GM12878 (cell line): ENCODE measurements around the gene TET1. TPM values are rescaled to one million over a fixed set of nuclear protein-coding genes. Genes with fewer than 3 reads are reported as not detected.

Source experiments
- ATAC-seq: fragments of 200-7000 bp; cut with Tn5 transposase; 3 replicates; pipeline ENCODE4 v1.9.1; 2020; ENCODE audit warnings: mild to moderate bottlenecking, moderate library complexity
- BruUV-seq: library from RNA; stranded (reverse); fragments of 400-500 nt; replicated peaks from 2 replicates; lab custom pipeline; 2021; lab: Mats Ljungman, UMichigan
- CTCF ChIA-PET: fragments of 300-600 bp; sonication (Branson Sonifier 250); formaldehyde crosslinking; extraction: SDS; loops from one replicate; lab custom pipeline; 2021; ENCODE audit warnings: inconsistent platforms; lab: Yijun Ruan, JAX
- POLR2A ChIA-PET: fragments of 350-600 bp; formaldehyde crosslinking; extraction: SDS; loops from one replicate; lab custom pipeline; 2021; ENCODE audit warnings: inconsistent platforms; lab: Charles Lee
- RAD21 ChIA-PET: fragments of 300-600 bp; sonication (Branson Sonifier 250); formaldehyde crosslinking; loops from one replicate; lab custom pipeline; 2023; ENCODE audit warnings: antibody characterized with exemption; ENCODE audit not compliant: unreplicated experiment; lab: Charles Lee
- SMC1A ChIA-PET: fragments of 300-600 bp; sonication (Branson Sonifier 250); formaldehyde crosslinking; loops from one replicate; lab custom pipeline; 2023; ENCODE audit not compliant: unreplicated experiment, uncharacterized antibody; lab: Charles Lee
- DNase-seq: peaks from one replicate; pipeline ENCODE4 v3.0.0-alpha.2; 2011; ENCODE audit warnings: low read depth, low spot score
- FAIRE-seq: peaks from 3 replicates; lab custom pipeline; 2011; peaks lifted over from hg19 to GRCh38; lab: Jason Lieb, UNC
- H2AFZ ChIP-seq: 2 replicates; pipeline ENCODE4 v1.6.0; 2011; ENCODE audit warnings: low read depth, low read length, control low read depth; ENCODE audit not compliant: control insufficient read depth
- H3K27ac ChIP-seq: 2 replicates; pipeline ENCODE4 v1.5.1; 2011; ENCODE audit warnings: control low read depth; ENCODE audit not compliant: control insufficient read depth, insufficient read depth
- H3K27me3 ChIP-seq, 2 experiments: replicated peaks in 1 of 2; 2 replicates each; pipeline versions ENCODE4 v1.6.0 to v1.6.1; 2011; ENCODE audit warnings: low read length in 1 of 2; ENCODE audit not compliant: control insufficient read depth in 2 of 2, insufficient read depth in 2 of 2
- H3K36me3 ChIP-seq, 2 experiments: 2 replicates each; pipeline ENCODE4 v1.5.1; 2011; ENCODE audit warnings: low read length in 1 of 2; ENCODE audit not compliant: control insufficient read depth in 2 of 2, insufficient read depth in 2 of 2
- H3K4me1 ChIP-seq: 2 replicates; pipeline ENCODE4 v1.6.1; 2011; ENCODE audit warnings: mild to moderate bottlenecking, low read length, moderate library complexity, mixed read lengths; ENCODE audit not compliant: control insufficient read depth, insufficient read depth
- H3K4me2 ChIP-seq: 2 replicates; pipeline ENCODE4 v1.6.0; 2011; ENCODE audit warnings: control low read depth; ENCODE audit not compliant: control insufficient read depth, insufficient read depth
- H3K4me3 ChIP-seq: fragments of 200-600 bp; sonication (generic); 2 replicates; pipeline ENCODE4 v1.5.1; 2016
- H3K79me2 ChIP-seq: 2 replicates; pipeline ENCODE4 v1.6.0; 2011; ENCODE audit warnings: low read length; ENCODE audit not compliant: control insufficient read depth, insufficient read depth
- H3K9ac ChIP-seq: 2 replicates; pipeline ENCODE4 v1.8.0; 2011; ENCODE audit warnings: low read length, control low read depth, mixed read lengths; ENCODE audit not compliant: control insufficient read depth, insufficient read depth
- H3K9me3 ChIP-seq: replicated peaks from 3 replicates; pipeline ENCODE4 v1.5.1; 2011; ENCODE audit warnings: mild to moderate bottlenecking, low read length; ENCODE audit not compliant: control insufficient read depth, insufficient read depth
- H4K20me1 ChIP-seq: 2 replicates; pipeline ENCODE4 v1.6.0; 2011; ENCODE audit not compliant: control insufficient read depth, insufficient read depth
- BHLHE40 ChIP-seq, 2 experiments: fragments of 450-650 bp in 1 of 2; IDR thresholded peaks; 2 replicates each; pipeline ENCODE4 v1.6.1; 2011 to 2017; ENCODE audit warnings: low read depth in 2 of 2, borderline replicate concordance in 1 of 2, improper control_type of control experiment in 1 of 2, low read length in 1 of 2, mild to moderate bottlenecking in 1 of 2
- DPF2 ChIP-seq: fragments of 450-650 bp; IDR thresholded peaks from 2 replicates; pipeline ENCODE4 v1.6.1; 2017; ENCODE audit warnings: mild to moderate bottlenecking
- EGR1 ChIP-seq, 2 experiments: IDR thresholded peaks; 1 replicate in 1 of 2; 2 replicates in 1 of 2; pipeline ENCODE4 v1.6.1; 2011 to 2012; ENCODE audit warnings: low read depth in 2 of 2, low read length in 2 of 2, borderline replicate concordance in 1 of 2, mild to moderate bottlenecking in 1 of 2, moderate library complexity in 1 of 2
- ESRRA ChIP-seq: IDR thresholded peaks from 2 replicates; pipeline ENCODE4 v1.6.1; 2012; ENCODE audit warnings: mild to moderate bottlenecking, low read length, improper control_type of control experiment
- FOXK2 ChIP-seq: fragments of 450-650 bp; IDR thresholded peaks from 2 replicates; pipeline ENCODE4 v1.6.1; 2017; ENCODE audit warnings: mild to moderate bottlenecking, moderate library complexity
- JUNB ChIP-seq: IDR thresholded peaks from 2 replicates; pipeline ENCODE4 v1.6.1; 2016; ENCODE audit warnings: antibody characterized with exemption, mild to moderate bottlenecking
- MXI1 ChIP-seq: fragments of 150-350 bp; IDR thresholded peaks from 2 replicates; pipeline ENCODE4 v1.6.1; 2011; ENCODE audit warnings: low read depth, mild to moderate bottlenecking, inconsistent platforms, low read length, improper control_type of control experiment
- RAD51 ChIP-seq: fragments of 450-650 bp; IDR thresholded peaks from 2 replicates; pipeline ENCODE4 v1.6.1; 2016; ENCODE audit warnings: moderate library complexity, mild to moderate bottlenecking, inconsistent platforms
- RCOR1 ChIP-seq: conservative IDR thresholded peaks from 2 replicates; pipeline ENCODE4 v1.6.1; 2012; ENCODE audit warnings: low read depth, low read length, improper control_type of control experiment
- STAT1 ChIP-seq: fragments of 450-650 bp; conservative IDR thresholded peaks from 2 replicates; pipeline ENCODE4 v1.6.1; 2014; ENCODE audit warnings: antibody characterized with exemption, mild to moderate bottlenecking
- TAF1 ChIP-seq: IDR thresholded peaks from 2 replicates; pipeline ENCODE4 v1.6.1; 2011; ENCODE audit warnings: mild to moderate bottlenecking, low read depth, low read length, borderline replicate concordance
- ZSCAN29 ChIP-seq: fragments of 450-650 bp; IDR thresholded peaks from 2 replicates; pipeline ENCODE4 v1.6.1; 2017; ENCODE audit warnings: mild to moderate bottlenecking, moderate library complexity
- WGBS: methylation state at CpG from one replicate; pipeline ENCODE4 v1.1.6; 2016; ENCODE audit warnings: low lambda C conversion rate; ENCODE audit not compliant: insufficient replicate concordance, insufficient coverage; ENCODE audit errors: missing lambda C conversion rate; 5-methylcytosine and 5-hydroxymethylcytosine counted together
- in situ Hi-C: fragments of 300-500 bp; cut with MboI; formaldehyde crosslinking; loops from 9 replicates; pipeline ENCODE4 v1.14.3; 2018; ENCODE audit warnings: mixed read lengths
- intact Hi-C: fragments of 100-400 bp; cut with micrococcal nuclease; formaldehyde crosslinking; loops from one replicate; pipeline ENCODE4 v1.14.2; 2022; ENCODE audit not compliant: unreplicated experiment
- polyA plus RNA-seq, 11 experiments: library from polyadenylated mRNA; depleted of rRNA in 4 of 11; unstranded in 6 of 11; stranded (reverse) in 5 of 11; fragments of >200 nt; fragmentation: Nextera tagmentation in 4 of 11; fragmentation: Illumina TruSeq in 1 of 11; extraction: Ambion mirVana in 4 of 11; extraction: Trizol in 1 of 11; gene quantifications; 1 replicate in 1 of 11; 2 replicates in 10 of 11; pipeline versions ENCODE4 v1.2.1 to v1.2.3, GENCODE V29; 2011 to 2016; ENCODE audit warnings: inconsistent platforms in 2 of 11, missing spikeins in 2 of 11, low read depth in 1 of 11
- total RNA-seq, 4 experiments: library from RNA; depleted of rRNA in 3 of 4; stranded (reverse); fragments of >200 nt in 3 of 4; fragmentation: Illumina TruSeq in 1 of 4; extraction: Trizol in 1 of 4; gene quantifications; 2 replicates each; pipeline versions ENCODE4 v1.2.1 to v1.2.3, GENCODE V29; 2013 to 2021
- TF ChIP-seq, protein P1 (sequence below): fragments of 150-350 bp; IDR thresholded peaks from 2 replicates; pipeline ENCODE4 v1.6.1; 2016; ENCODE audit warnings: low read depth, low read length

The TET1 gene
- total and polyA plus RNA-seq, 10 of the 15 experiments (the other 5 are each of a cell fraction or from before 2014, with no cell fraction given), result 0.22 to 1.4 (median 0.60) TPM

DNA sequence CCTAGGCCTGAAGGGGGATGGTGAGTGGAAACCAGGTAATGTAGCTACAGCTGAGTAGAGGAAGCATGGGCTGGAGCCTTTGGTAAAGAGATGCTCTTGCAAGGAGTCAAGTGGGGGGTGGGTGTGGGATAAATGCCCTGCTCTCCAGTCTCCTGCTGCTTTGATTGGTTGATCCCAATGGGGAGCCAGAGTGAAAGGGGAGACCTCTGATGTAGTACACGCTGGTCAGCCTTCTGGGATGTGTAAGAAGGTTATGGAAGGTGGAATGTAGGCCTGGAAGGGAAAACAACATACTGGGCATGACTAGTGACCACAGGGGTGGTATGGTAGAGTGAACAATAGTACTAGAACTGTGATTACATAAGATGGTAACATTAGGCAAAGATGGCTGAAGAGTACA lies 44.3 kb downstream of the TET1 start:
- RAD21 ChIA-PET, result no interaction called here
- TF ChIP-seq TAF1, result no peak
- TF ChIP-seq JUNB, result no peak
- no peak for TF ChIP-seq ZSCAN29
- FAIRE-seq, result no peak
- no peak for ATAC-seq
- DNase-seq, result no peak
- Histone ChIP-seq H3K4me1 (peaks cover 8% of the 10 kb centered on the region), H3K27ac (no peak overlapping the region), H3K4me2 (no peak overlapping the region), H3K27me3 (no peaks in the 10 kb centered on the region), H3K36me3 (no peaks in the 10 kb centered on the region), H4K20me1 (no peaks in the 10 kb centered on the region), H3K9ac (no peak overlapping the region), H3K79me2 (no peaks in the 10 kb centered on the region), H3K4me3 (no peak overlapping the region), H3K9me3 (no peaks in the 10 kb centered on the region), H2AFZ (no peak overlapping the region)
- POLR2A ChIA-PET, result no interaction called here
- CTCF ChIA-PET, result interaction anchor here (0.5 kb wide), 1 partner anchor 73 kb away, joined by 3 read pairs; no protein-coding TSS in a partner anchor
- intact Hi-C loops (no loop called here), in situ Hi-C loops (no loop called here)
- 96% methylated on average over 1 of the region's 1 CpG for WGBS
- no TSS peak for BruUV-seq
- SMC1A ChIA-PET, result no interaction called here

DNA sequence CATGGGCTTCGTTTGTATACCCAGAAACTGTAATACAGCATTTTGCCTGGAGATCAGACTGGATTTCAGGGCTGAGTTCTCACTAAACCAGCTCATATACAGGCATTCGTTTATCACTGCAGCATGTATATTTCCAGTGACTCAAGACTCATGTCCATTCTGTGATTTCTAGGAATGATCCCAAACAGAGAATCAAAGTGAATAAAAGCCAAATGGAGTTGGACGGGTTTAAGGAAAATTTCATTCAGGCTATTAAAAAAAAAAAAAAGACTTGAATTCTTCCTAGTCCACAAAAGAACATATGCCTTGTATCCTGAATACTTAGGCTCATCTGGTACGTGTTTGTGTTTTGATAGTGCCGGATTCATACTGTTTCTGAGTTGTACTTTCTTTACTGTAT lies 46.8 kb downstream of the TET1 start:
- no peak overlapping the region for H3K4me2 ChIP-seq
- ChIA-PET CTCF (interaction anchor here (0.6 to 1.5 kb wide), 2 partner anchors 56 to 111 kb away, joined by 3 to 4 read pairs; no protein-coding TSS in a partner anchor), SMC1A (interaction anchor here (0.6 to 1.2 kb wide), 2 partner anchors 11 to 494 kb away, joined by 3 read pairs; no protein-coding TSS in a partner anchor), RAD21 (no interaction called here), POLR2A (no interaction called here)
- no peaks in the 10 kb centered on the region for H3K36me3 ChIP-seq
- no peaks in the 10 kb centered on the region for H3K9me3 ChIP-seq
- no peak overlapping the region for H2AFZ ChIP-seq
- no peaks in the 10 kb centered on the region; the same call in 1 of the 2 replicates for H3K4me1 ChIP-seq
- WGBS, result 77% methylated on average over 5 of the region's 5 CpGs
- H3K27me3 ChIP-seq, result no peaks in the 10 kb centered on the region
- no peaks in the 10 kb centered on the region for H4K20me1 ChIP-seq
- H3K4me3 ChIP-seq, result no peak overlapping the region
- intact Hi-C loops (no loop called here), in situ Hi-C loops (no loop called here)
- H3K9ac ChIP-seq, result no peak overlapping the region
- DNase-seq, result no peak
- no TSS peak for BruUV-seq
- no peak for ATAC-seq
- FAIRE-seq, result no peak
- H3K27ac ChIP-seq, result no peak overlapping the region
- no peaks in the 10 kb centered on the region for H3K79me2 ChIP-seq
- TF ChIP-seq, protein P1, sequence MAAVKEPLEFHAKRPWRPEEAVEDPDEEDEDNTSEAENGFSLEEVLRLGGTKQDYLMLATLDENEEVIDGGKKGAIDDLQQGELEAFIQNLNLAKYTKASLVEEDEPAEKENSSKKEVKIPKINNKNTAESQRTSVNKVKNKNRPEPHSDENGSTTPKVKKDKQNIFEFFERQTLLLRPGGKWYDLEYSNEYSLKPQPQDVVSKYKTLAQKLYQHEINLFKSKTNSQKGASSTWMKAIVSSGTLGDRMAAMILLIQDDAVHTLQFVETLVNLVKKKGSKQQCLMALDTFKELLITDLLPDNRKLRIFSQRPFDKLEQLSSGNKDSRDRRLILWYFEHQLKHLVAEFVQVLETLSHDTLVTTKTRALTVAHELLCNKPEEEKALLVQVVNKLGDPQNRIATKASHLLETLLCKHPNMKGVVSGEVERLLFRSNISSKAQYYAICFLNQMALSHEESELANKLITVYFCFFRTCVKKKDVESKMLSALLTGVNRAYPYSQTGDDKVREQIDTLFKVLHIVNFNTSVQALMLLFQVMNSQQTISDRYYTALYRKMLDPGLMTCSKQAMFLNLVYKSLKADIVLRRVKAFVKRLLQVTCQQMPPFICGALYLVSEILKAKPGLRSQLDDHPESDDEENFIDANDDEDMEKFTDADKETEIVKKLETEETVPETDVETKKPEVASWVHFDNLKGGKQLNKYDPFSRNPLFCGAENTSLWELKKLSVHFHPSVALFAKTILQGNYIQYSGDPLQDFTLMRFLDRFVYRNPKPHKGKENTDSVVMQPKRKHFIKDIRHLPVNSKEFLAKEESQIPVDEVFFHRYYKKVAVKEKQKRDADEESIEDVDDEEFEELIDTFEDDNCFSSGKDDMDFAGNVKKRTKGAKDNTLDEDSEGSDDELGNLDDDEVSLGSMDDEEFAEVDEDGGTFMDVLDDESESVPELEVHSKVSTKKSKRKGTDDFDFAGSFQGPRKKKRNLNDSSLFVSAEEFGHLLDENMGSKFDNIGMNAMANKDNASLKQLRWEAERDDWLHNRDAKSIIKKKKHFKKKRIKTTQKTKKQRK, result no peak
- TF ChIP-seq BHLHE40 (IDR thresholded peaks at IDR 0.05; ENCODE audit: borderline replicate concordance in 1 of 2, low read depth in 2 of 2, low read length in 1 of 2) (no peak), EGR1 (IDR thresholded peaks at IDR 0.05; ENCODE audit: borderline replicate concordance in 1 of 2, low read depth in 2 of 2, low read length in 2 of 2) (no peak), MXI1 (no peak), RAD51 (no peak), DPF2 (no peak), ESRRA (no peak), RCOR1 (no peak), FOXK2 (no peak), STAT1 (no peak), ZSCAN29 (no peak)
